Measurements from ENCODE around the gene PARD6B. TPM values are rescaled to one million over a fixed set of nuclear protein-coding genes. Genes with fewer than 3 reads are reported as not detected.

PARD6B gene
- total RNA-seq, 2 experiments from 2014 or later, result 4.3 to 6.0 TPM

- ChIA-PET CTCF (interaction anchor here (0.9 kb wide), 1 partner anchor 10 kb away, joined by 3 read pairs; no protein-coding TSS in a partner anchor), POLR2A (no interaction called here)
- no peak for DNase-seq
- Mint-ChIP-seq H3K27ac (no peak overlapping the region), H3K4me1 (ENCODE audit: low read depth) (peaks cover 22% of the 10 kb centered on the region), H3K36me3 (ENCODE audit: low read depth) (peaks cover 3% of the 10 kb centered on the region), H3K9me3 (ENCODE audit: insufficient read depth) (no peaks in the 10 kb centered on the region), H3K27me3 (ENCODE audit: low read depth) (no peaks in the 10 kb centered on the region), H3K4me3 (no peak overlapping the region)
- no peak for ATAC-seq
Measured at GRCh38 chr20:50743087-50743486, 11.7 kb downstream of the PARD6B start.

GRCh38 chr20:50744143-50744792, 12.9 kb downstream of the PARD6B start:
- H3K27ac Mint-ChIP-seq, result no peak overlapping the region
- ATAC-seq, result no peak

GRCh38 chr20:50745634-50746137, 14.3 kb downstream of the PARD6B start:
- DNase-seq (no peak), ATAC-seq (no peak)
- ChIA-PET POLR2A (interaction anchor here (0.7 kb wide), 1 partner anchor 17 kb away, joined by 4 read pairs; no protein-coding TSS in a partner anchor), CTCF (interaction anchor here (0.7 kb wide), 1 partner anchor 13 kb away, joined by 4 read pairs; no protein-coding TSS in a partner anchor)
- H3K27me3 Mint-ChIP-seq (ENCODE audit: low read depth), result no peaks in the 10 kb centered on the region
- no peak overlapping the region for H3K4me3 Mint-ChIP-seq
- H3K4me1 Mint-ChIP-seq (ENCODE audit: low read depth), result peaks cover 24% of the 10 kb centered on the region
- H3K36me3 Mint-ChIP-seq (ENCODE audit: low read depth), result peaks cover 8% of the 10 kb centered on the region
- no peak overlapping the region for H3K27ac Mint-ChIP-seq
- no peaks in the 10 kb centered on the region for H3K9me3 Mint-ChIP-seq (ENCODE audit: insufficient read depth)

More at GRCh38 chr20:50744143-50744792, 12.9 kb downstream of the PARD6B start:
- H3K4me1 Mint-ChIP-seq (ENCODE audit: low read depth), result peaks cover 25% of the 10 kb centered on the region
- no peak overlapping the region for H3K4me3 Mint-ChIP-seq
- ChIA-PET CTCF (no interaction called here), POLR2A (interaction anchor here (0.6 kb wide), 1 partner anchor 469 kb away, joined by 3 read pairs; no protein-coding TSS in a partner anchor)
- H3K27me3 Mint-ChIP-seq (ENCODE audit: low read depth), result no peaks in the 10 kb centered on the region
- no peak for DNase-seq
- no peaks in the 10 kb centered on the region for H3K9me3 Mint-ChIP-seq (ENCODE audit: insufficient read depth)
- H3K36me3 Mint-ChIP-seq (ENCODE audit: low read depth), result peaks cover 3% of the 10 kb centered on the region

GRCh38 chr20:50746138-50746940, 15.0 kb downstream of the PARD6B start:
- ChIA-PET POLR2A (interaction anchor here (0.6 kb wide), 1 partner anchor 18 kb away, joined by 3 read pairs; no protein-coding TSS in a partner anchor), CTCF (interaction anchor here (0.7 kb wide), 2 partner anchors 13 to 48 kb away, joined by 3 to 4 read pairs; partner anchors contain the start of gene BCAS4)
- no peak for ATAC-seq
- Mint-ChIP-seq H3K4me1 (ENCODE audit: low read depth) (peaks cover 18% of the 10 kb centered on the region), H3K36me3 (ENCODE audit: low read depth) (peaks cover 8% of the 10 kb centered on the region), H3K4me3 (no peak overlapping the region), H3K9me3 (ENCODE audit: insufficient read depth) (no peaks in the 10 kb centered on the region), H3K27ac (no peak overlapping the region), H3K27me3 (ENCODE audit: low read depth) (no peaks in the 10 kb centered on the region)
- DNase-seq, result no peak

- Mint-ChIP-seq H3K27ac (peak overlapping the region; percentile 58), H3K27me3 (ENCODE audit: low read depth) (no peaks in the 10 kb centered on the region), H3K36me3 (ENCODE audit: low read depth) (peaks cover 8% of the 10 kb centered on the region), H3K4me3 (peak overlapping the region; percentile 50), H3K9me3 (ENCODE audit: insufficient read depth) (no peaks in the 10 kb centered on the region), H3K4me1 (ENCODE audit: low read depth) (peaks cover 17% of the 10 kb centered on the region)
- ChIA-PET CTCF (interaction anchor here (0.6 to 1.8 kb wide), 4 partner anchors 10 to 1658 kb away, joined by 3 to 4 read pairs (median 4); no protein-coding TSS in a partner anchor), POLR2A (interaction anchor here (0.6 kb wide), 1 partner anchor 17 kb away, joined by 3 read pairs; no protein-coding TSS in a partner anchor)
- no peak for DNase-seq
- ATAC-seq, result no peak
Measured at GRCh38 chr20:50747275-50747674, 15.9 kb downstream of the PARD6B start.

GRCh38 chr20:50750145-50750671, 18.8 kb downstream of the PARD6B start:
- Mint-ChIP-seq H3K36me3 (ENCODE audit: low read depth) (peaks cover 8% of the 10 kb centered on the region), H3K27ac (no peak overlapping the region), H3K4me1 (ENCODE audit: low read depth) (peaks cover 17% of the 10 kb centered on the region), H3K9me3 (ENCODE audit: insufficient read depth) (no peaks in the 10 kb centered on the region), H3K27me3 (ENCODE audit: low read depth) (no peaks in the 10 kb centered on the region), H3K4me3 (no peak overlapping the region)
- POLR2A ChIA-PET, result interaction anchor here (0.6 kb wide), 1 partner anchor 41 kb away, joined by 3 read pairs; no protein-coding TSS in a partner anchor
- CTCF ChIA-PET, result interaction anchor here (0.5 to 2.9 kb wide), 20 partner anchors 9 to 287 kb away, joined by 3 to 23 read pairs (median 6); partner anchors contain the start of gene BCAS4
- DNase-seq (no peak), ATAC-seq (no peak)

GRCh38 chr20:50753152-50753551, 21.8 kb downstream of the PARD6B start:
- H3K4me3 Mint-ChIP-seq, result no peak overlapping the region
- H3K27me3 Mint-ChIP-seq (ENCODE audit: low read depth), result no peaks in the 10 kb centered on the region
- ChIA-PET POLR2A (no interaction called here), CTCF (interaction anchor here (1.6 kb wide), 1 partner anchor 176 kb away, joined by 3 read pairs; no protein-coding TSS in a partner anchor)
- no peak for ATAC-seq
- DNase-seq, result no peak
- peaks cover 4% of the 10 kb centered on the region for H3K36me3 Mint-ChIP-seq (ENCODE audit: low read depth)
- H3K27ac Mint-ChIP-seq, result no peak overlapping the region
- no peaks in the 10 kb centered on the region for H3K9me3 Mint-ChIP-seq (ENCODE audit: insufficient read depth)
- H3K4me1 Mint-ChIP-seq (ENCODE audit: low read depth), result peaks cover 2% of the 10 kb centered on the region

- Mint-ChIP-seq H3K36me3 (ENCODE audit: low read depth) (peaks cover 4% of the 10 kb centered on the region), H3K9me3 (ENCODE audit: insufficient read depth) (no peaks in the 10 kb centered on the region), H3K27me3 (ENCODE audit: low read depth) (no peaks in the 10 kb centered on the region), H3K27ac (no peak overlapping the region), H3K4me1 (ENCODE audit: low read depth) (no peaks in the 10 kb centered on the region), H3K4me3 (no peak overlapping the region)
- ChIA-PET POLR2A (interaction anchor here (0.5 to 0.6 kb wide), 3 partner anchors 12 to 950 kb away, joined by 3 to 4 read pairs (median 3); no protein-coding TSS in a partner anchor), CTCF (interaction anchor here (0.9 kb wide), 1 partner anchor 121 kb away, joined by 4 read pairs; no protein-coding TSS in a partner anchor)
- no peak for DNase-seq
- no peak for ATAC-seq
Measured at GRCh38 chr20:50754420-50754819, 23.0 kb downstream of the PARD6B start.

- no peak for DNase-seq
- ChIA-PET POLR2A (no interaction called here), CTCF (interaction anchor here (1.7 kb wide), 1 partner anchor 34 kb away, joined by 5 read pairs; no protein-coding TSS in a partner anchor)
- no peaks in the 10 kb centered on the region for H3K9me3 Mint-ChIP-seq (ENCODE audit: insufficient read depth)
- H3K4me1 Mint-ChIP-seq (ENCODE audit: low read depth), result no peaks in the 10 kb centered on the region
- H3K27ac Mint-ChIP-seq, result no peak overlapping the region
- H3K27me3 Mint-ChIP-seq (ENCODE audit: low read depth), result no peaks in the 10 kb centered on the region
- no peaks in the 10 kb centered on the region for H3K36me3 Mint-ChIP-seq (ENCODE audit: low read depth)
- ATAC-seq, result no peak
- H3K4me3 Mint-ChIP-seq, result no peak overlapping the region
Measured at GRCh38 chr20:50756447-50756846, 25.1 kb downstream of the PARD6B start.

- Mint-ChIP-seq H3K9me3 (ENCODE audit: insufficient read depth) (no peaks in the 10 kb centered on the region), H3K27me3 (ENCODE audit: low read depth) (no peaks in the 10 kb centered on the region), H3K4me3 (no peak overlapping the region), H3K36me3 (ENCODE audit: low read depth) (no peaks in the 10 kb centered on the region), H3K27ac (no peak overlapping the region), H3K4me1 (ENCODE audit: low read depth) (no peaks in the 10 kb centered on the region)
- no peak for DNase-seq
- ATAC-seq, result no peak
- ChIA-PET POLR2A (no interaction called here), CTCF (interaction anchor here (1.4 kb wide), 1 partner anchor 9 kb away, joined by 4 read pairs; no protein-coding TSS in a partner anchor)
Measured at GRCh38 chr20:50758469-50758868, 27.1 kb downstream of the PARD6B start.

GRCh38 chr20:50758992-50759391, 27.6 kb downstream of the PARD6B start:
- H3K9me3 Mint-ChIP-seq (ENCODE audit: insufficient read depth), result no peaks in the 10 kb centered on the region
- H3K27ac Mint-ChIP-seq, result no peak overlapping the region
- no peaks in the 10 kb centered on the region for H3K36me3 Mint-ChIP-seq (ENCODE audit: low read depth)
- no peaks in the 10 kb centered on the region for H3K27me3 Mint-ChIP-seq (ENCODE audit: low read depth)
- H3K4me3 Mint-ChIP-seq, result no peak overlapping the region
- ChIA-PET CTCF (no interaction called here), POLR2A (no interaction called here)
- ATAC-seq (no peak), DNase-seq (no peak)
- no peaks in the 10 kb centered on the region for H3K4me1 Mint-ChIP-seq (ENCODE audit: low read depth)

Measured in activated CD8-positive, alpha-beta T cell treated with anti-CD3 and anti-CD28 coated beads, Interleukin-2, amount 10 ng/mL, durations not matched to agents 7 days and 5 days (primary cell).